Thymus (tissue), 14 donors: ENCODE measurements around the gene RIMS3. TPM values are rescaled to one million over a fixed set of nuclear protein-coding genes. Genes with fewer than 3 reads are reported as not detected.
A peak's percentile ranks its signal among the peaks of the same experiment; 100 is the strongest.

Experiments
- DNase-seq, 9 donors: peaks; one replicate each; pipeline ENCODE4 v3.0.0-alpha.2; 2013; ENCODE audit warnings: low spot score in 9 of 9, low read depth in 6 of 9, missing footprints in 1 of 9
- H3K27ac ChIP-seq, 2 donors: one replicate each; pipeline ENCODE4 v1.5.1; 2013; ENCODE audit warnings: control low read depth in 1 of 2, low read depth in 1 of 2, low read length in 1 of 2, mild to moderate bottlenecking in 1 of 2, moderate library complexity in 1 of 2
- H3K27me3 ChIP-seq, 2 donors: one replicate each; pipeline ENCODE4 v1.5.1; 2013; ENCODE audit warnings: low read length in 1 of 2; ENCODE audit not compliant: control insufficient read depth in 2 of 2, insufficient read depth in 1 of 2
- H3K36me3 ChIP-seq, 2 donors: one replicate each; pipeline ENCODE4 v1.5.1; 2013; ENCODE audit warnings: low read length in 1 of 2, mild to moderate bottlenecking in 1 of 2, moderate library complexity in 1 of 2; ENCODE audit not compliant: control insufficient read depth in 2 of 2, insufficient read depth in 2 of 2
- H3K4me1 ChIP-seq, 2 donors: one replicate each; pipeline ENCODE4 v1.5.1; 2013; ENCODE audit warnings: low read length in 2 of 2; ENCODE audit not compliant: control insufficient read depth in 2 of 2, insufficient read depth in 2 of 2
- H3K4me3 ChIP-seq, 2 donors: one replicate each; pipeline ENCODE4 v1.5.1; 2013; ENCODE audit warnings: low read length in 2 of 2, control low read depth in 1 of 2, mild to moderate bottlenecking in 1 of 2
- H3K9me3 ChIP-seq, 2 donors: one replicate each; pipeline ENCODE4 v1.5.1; 2013; ENCODE audit warnings: low read length in 1 of 2, mild to moderate bottlenecking in 1 of 2; ENCODE audit not compliant: control insufficient read depth in 2 of 2, insufficient read depth in 1 of 2
- WGBS: extraction: QIAGEN DNeasy Blood & Tissue Kit; methylation state at CpG from one replicate; pipeline ENCODE4 v1.1.7; 2013; 5-methylcytosine and 5-hydroxymethylcytosine counted together
- long read RNA-seq, 10 donors: transcript quantifications; one replicate each; lab custom pipeline, GENCODE V29; 2026
- polyA plus RNA-seq: library from polyadenylated mRNA; stranded (reverse); fragments of 200-250 nt; gene quantifications from one replicate; pipeline ENCODE4 v1.2.3, GENCODE V29; 2013
- total RNA-seq: library from RNA; stranded (reverse); fragments of 120-200 nt; gene quantifications from one replicate; pipeline ENCODE4 v1.2.4, GENCODE V29; 2013
- donor health status: healthy.

RIMS3 gene
- total RNA-seq (3.8 TPM), polyA plus RNA-seq (2.1 TPM)
- long read RNA-seq, donor 1 = 0 reads
- long read RNA-seq, donor 2, full-length matches to known transcripts = 1 of 1 reads
- long read RNA-seq, donor 2, partial matches to known transcripts = 0 of 1 reads
- long read RNA-seq, donor 2, other reads (novel, unspliced or antisense) = 0 of 1 reads
- long read RNA-seq, donor 3, full-length matches to known transcripts = 1 of 1 reads
- long read RNA-seq, donor 3, partial matches to known transcripts = 0 of 1 reads
- long read RNA-seq, donor 3, other reads (novel, unspliced or antisense) = 0 of 1 reads
- long read RNA-seq, donor 4 = 0 reads
- long read RNA-seq, donor 5 = 0 reads
- long read RNA-seq, donor 6 = 0 reads
- long read RNA-seq, donor 7 = 0 reads
- long read RNA-seq, donor 8 = 0 reads
- long read RNA-seq, donor 9 = 0 reads
- long read RNA-seq, donor 10 = 0 reads

DNA sequence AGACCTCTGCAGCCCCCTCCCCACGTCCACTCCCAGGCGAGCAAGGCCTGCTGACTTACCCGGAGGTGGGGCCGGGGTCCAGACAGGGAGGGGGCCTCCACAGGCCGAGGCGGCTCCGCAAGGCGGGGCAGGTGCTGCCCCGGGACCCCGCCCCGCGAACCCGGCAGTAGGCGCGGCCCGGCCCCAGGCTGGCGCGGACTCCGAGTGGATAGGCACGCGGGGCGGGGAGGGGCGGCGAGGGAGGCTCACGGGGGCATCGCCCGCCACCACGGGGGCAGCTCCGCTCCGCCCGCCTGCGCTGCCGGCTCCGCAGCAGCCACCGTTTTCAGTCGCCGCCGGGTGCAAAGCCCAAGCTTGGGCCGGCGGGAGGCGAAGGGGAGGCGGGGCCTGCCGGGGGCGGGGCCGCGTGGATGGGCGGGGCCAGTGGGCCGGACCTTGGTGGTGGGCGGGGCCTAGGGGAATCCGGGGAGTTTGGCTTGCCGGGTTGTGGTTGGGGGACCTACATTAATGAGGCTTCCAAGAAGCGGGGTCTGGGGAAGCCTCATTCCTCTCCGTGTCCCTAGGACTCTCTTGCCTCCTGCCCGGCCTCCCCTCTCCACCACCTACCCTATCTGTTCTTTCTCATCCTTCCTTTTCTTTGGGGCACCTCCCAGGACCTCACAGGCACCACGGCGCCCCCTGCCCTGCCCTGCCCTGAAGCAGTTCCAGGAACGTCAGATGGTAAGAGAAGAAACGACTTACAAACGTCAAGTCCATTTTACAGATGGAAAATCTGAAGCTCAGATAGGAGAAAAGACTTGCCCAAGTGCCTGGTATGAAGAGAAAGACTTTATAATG is at the start of gene RIMS3:
Gene RIMS3 (minus strand): TSS at position 348 of the 837 bp plus-strand sequence. CDS start 23,757 bp downstream, outside the sequence.
- no peak within 1 kb of the TSS for H3K27ac ChIP-seq
- H3K4me3 ChIP-seq = peak within 1 kb of the TSS; percentile 42 to 65
- 2% methylated on average over 59 of the region's 59 CpGs for WGBS
- H3K27me3 ChIP-seq = peaks cover 0 to 4% of the 10 kb centered on the region in 2 donors
- peak in 7 of 9 donors; percentile 45 to 80 (median 61) for DNase-seq
- H3K9me3 ChIP-seq = no peaks in the 10 kb centered on the region
- H3K4me1 ChIP-seq = peaks cover 37 to 52% of the 10 kb centered on the region in 2 donors
- no peaks in the 10 kb centered on the region for H3K36me3 ChIP-seq

DNA sequence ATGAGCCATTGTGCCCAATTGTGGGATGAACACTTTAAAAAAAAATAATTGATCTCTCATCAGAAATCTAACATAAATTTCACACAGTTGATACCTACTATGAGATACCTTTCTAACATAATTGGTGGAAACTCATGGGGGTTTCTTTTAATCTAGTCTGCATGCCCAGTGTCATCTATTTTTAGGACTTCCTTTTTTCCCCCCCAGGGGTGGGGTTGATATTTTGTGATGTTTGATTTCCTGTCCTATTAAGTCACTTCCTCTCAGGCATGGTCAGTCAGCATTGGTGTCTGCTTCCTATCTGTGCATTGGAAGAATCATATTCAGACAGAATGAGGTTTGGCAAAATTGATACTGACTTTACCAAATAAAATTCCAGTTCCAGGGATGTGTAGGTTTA is 47.5 kb upstream of the RIMS3 start:
- H3K27ac ChIP-seq = peak overlapping the region; percentile 14 to 20
- no peak for DNase-seq
- H3K27me3 ChIP-seq = no peaks in the 10 kb centered on the region
- no peak overlapping the region for H3K4me3 ChIP-seq
- H3K4me1 ChIP-seq = peaks cover 13 to 22% of the 10 kb centered on the region in 2 donors
- no peaks in the 10 kb centered on the region for H3K9me3 ChIP-seq
- H3K36me3 ChIP-seq = peaks cover 0 to 17% of the 10 kb centered on the region in 2 donors

DNA sequence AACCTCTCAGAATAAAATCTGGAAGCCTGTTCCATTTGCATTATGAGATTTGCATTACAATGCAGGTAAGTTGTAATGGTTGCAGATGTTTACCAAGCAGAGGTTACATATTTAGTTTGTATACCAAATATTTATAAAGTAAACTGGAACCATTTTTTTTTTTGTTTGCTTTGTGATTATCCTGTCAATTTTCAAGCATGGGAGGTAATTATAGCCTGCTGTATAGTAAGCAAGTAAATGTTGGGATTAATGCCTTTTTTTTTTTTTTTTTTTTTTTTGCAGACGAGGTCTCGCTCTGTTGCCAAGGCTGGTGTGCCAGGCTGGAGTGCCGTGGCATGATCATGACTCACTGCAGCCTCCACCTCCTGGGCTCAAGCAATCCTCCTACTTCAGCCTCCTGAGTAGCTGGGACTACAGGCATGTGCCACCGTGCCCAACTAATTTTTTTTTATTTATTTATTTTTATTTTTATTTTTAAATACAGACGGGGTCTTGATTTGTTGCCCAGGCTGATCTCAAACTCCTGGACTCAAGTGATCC is 47.0 kb upstream of the RIMS3 start:
- no peak for DNase-seq

GRCh38 chr1:40711465-40712404 is 46.3 kb upstream of the RIMS3 start:
- 48% methylated on average over 3 of the region's 3 CpGs for WGBS
- Histone ChIP-seq H3K9me3 (no peaks in the 10 kb centered on the region), H3K36me3 (peaks cover 0 to 14% of the 10 kb centered on the region in 2 donors), H3K27me3 (no peaks in the 10 kb centered on the region), H3K27ac (peak overlapping the region; percentile 50 to 56), H3K4me1 (peaks cover 13 to 22% of the 10 kb centered on the region in 2 donors), H3K4me3 (no peak overlapping the region)
- no peak for DNase-seq

More for the DNA sequence above, 47.0 kb upstream of the RIMS3 start:
- WGBS = 94% methylated on average over 5 of the region's 5 CpGs
- H3K4me3 ChIP-seq = no peak overlapping the region
- peaks cover 13 to 22% of the 10 kb centered on the region in 2 donors for H3K4me1 ChIP-seq
- no peaks in the 10 kb centered on the region for H3K27me3 ChIP-seq
- H3K27ac ChIP-seq = peak overlapping the region in 1 of 2 donors; percentile 20
- peaks cover 0 to 17% of the 10 kb centered on the region in 2 donors for H3K36me3 ChIP-seq
- no peaks in the 10 kb centered on the region for H3K9me3 ChIP-seq

DNA sequence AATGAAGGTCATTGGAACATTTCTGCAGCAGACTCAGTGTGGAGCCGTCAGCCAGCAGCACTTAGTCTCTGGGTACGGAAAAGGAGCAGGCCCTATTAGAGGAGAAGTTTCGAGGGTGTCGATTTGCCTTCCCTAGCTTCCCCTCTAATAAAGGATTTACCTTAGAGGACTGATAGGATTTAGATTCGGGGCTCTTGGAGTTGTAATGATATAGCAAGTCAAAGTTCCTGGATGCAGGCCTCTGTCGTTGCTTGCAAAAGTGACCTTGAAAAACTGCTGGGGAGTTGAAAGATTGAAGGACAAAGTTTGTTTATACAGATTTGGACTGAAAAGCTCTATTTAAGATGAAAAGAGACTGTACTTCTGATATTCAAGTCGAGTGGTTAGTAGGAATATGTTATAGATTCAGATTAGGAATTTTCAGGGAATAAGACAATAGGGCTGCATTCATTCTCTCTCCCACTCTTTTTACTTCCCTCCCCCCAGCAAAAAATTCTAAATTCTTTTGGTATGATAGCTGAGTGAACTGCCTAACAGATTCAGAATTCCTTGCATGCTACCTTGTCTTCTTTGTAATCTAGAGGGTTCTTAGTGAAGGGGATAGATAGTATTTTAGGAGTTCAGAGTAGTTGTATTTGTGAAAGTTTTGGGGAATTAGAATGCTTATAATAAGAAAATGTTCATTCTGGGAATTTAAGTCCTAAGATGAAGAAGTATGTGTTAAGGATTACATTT is 45.3 kb upstream of the RIMS3 start:
- 89% methylated on average over 7 of the region's 7 CpGs for WGBS
- no peaks in the 10 kb centered on the region for H3K27me3 ChIP-seq
- DNase-seq = no peak

DNA sequence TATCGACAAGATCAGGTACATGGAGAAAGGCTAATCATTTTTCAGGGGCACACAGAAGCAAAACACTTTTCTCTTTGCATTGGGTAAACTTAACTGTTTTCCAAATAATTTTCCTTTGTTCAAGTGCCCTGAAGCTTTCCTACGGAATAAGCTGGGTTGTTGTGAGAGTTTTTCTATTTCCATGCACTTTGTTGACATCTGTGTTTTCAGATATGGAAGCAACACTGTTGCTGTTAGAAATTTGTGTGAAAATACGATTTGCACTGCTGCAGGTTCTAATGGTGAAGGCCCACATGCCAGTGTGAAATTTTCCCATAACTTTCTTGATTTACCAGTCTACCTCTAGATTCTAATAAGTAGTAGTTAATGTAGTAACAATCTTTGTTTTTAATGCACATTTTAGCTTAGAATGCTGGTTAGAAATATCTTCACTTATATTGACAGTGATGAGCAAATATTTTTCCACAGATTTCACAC is 44.4 kb upstream of the RIMS3 start:
- no peak for DNase-seq
- Histone ChIP-seq H3K27me3 (no peaks in the 10 kb centered on the region), H3K27ac (peak overlapping the region in 1 of 2 donors; percentile 89), H3K9me3 (no peaks in the 10 kb centered on the region), H3K36me3 (peaks cover 0 to 13% of the 10 kb centered on the region in 2 donors), H3K4me3 (peak overlapping the region; percentile 61 to 64), H3K4me1 (peaks cover 13 to 22% of the 10 kb centered on the region in 2 donors)
- WGBS = 36% methylated on average over 3 of the region's 3 CpGs

More for the DNA sequence above, 45.3 kb upstream of the RIMS3 start:
- Histone ChIP-seq H3K4me1 (peaks cover 13 to 22% of the 10 kb centered on the region in 2 donors), H3K27ac (peak overlapping the region; percentile 2 to 46), H3K4me3 (peak overlapping the region; percentile 25 to 64), H3K36me3 (peaks cover 0 to 13% of the 10 kb centered on the region in 2 donors), H3K9me3 (no peaks in the 10 kb centered on the region)

DNA sequence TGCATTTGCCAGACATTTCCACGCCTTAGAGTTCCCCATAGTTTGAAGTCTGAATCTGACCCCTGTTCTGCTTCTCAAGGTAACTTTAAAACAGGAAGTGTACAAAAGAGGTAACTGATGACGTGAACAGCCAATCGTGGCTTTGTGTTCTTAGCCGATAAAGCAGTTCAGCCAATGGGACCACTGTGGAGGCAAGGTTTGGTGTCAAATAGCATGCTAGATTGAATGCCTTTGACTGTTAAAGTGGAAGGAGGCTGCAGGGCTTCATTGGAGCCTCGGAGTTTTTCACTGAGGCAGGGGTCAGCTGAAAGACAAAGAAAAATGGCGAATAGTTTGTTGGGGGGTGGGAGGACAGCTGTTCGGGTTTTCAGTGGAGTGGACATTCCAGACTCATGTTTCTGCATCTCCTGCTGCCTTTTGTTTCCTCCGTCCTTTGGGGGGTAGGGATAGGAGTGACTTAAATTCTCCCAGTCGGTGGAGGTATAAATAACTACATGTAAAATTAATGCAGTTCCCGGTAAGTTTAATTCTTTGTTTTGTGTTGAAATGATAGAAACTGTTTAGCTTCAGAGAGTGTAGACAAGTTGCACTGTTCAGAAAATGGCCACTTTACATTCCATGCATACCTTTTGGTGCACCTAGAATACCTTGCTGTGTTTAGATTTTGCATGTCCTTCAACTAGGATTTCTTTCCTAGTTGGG is 43.8 kb upstream of the RIMS3 start:
- Histone ChIP-seq H3K4me3 (peak overlapping the region; percentile 61 to 64), H3K36me3 (peaks cover 0 to 13% of the 10 kb centered on the region in 2 donors), H3K4me1 (peaks cover 13 to 22% of the 10 kb centered on the region in 2 donors), H3K27ac (peak overlapping the region; percentile 87 to 89), H3K27me3 (no peaks in the 10 kb centered on the region), H3K9me3 (no peaks in the 10 kb centered on the region)
- peak; percentile 80 to 98 (median 92) for DNase-seq
- WGBS = 2% methylated on average over 10 of the region's 10 CpGs
